Peyer's patch (tissue), 4 donors: ENCODE results near the gene FOXL1. TPM values are rescaled to one million over a fixed set of nuclear protein-coding genes. Genes with fewer than 3 reads are reported as not detected.

Experiments
- DNase-seq, 3 donors: peaks; one replicate each; pipeline ENCODE4 v3.0.0-alpha.2; 2017 to 2019
- H3K27ac ChIP-seq, 4 donors: fragments of 200-600 bp; sonication (generic); one replicate each; pipeline ENCODE4 v1.5.1; 2016 to 2019
- H3K27me3 ChIP-seq, 2 donors: fragments of 200-600 bp; sonication (generic); one replicate each; pipeline ENCODE4 v1.5.1; 2019
- H3K36me3 ChIP-seq, 3 donors: fragments of 200-600 bp; sonication (generic); one replicate each; pipeline ENCODE4 v1.5.1; 2016 to 2019
- H3K4me1 ChIP-seq, 4 donors: fragments of 200-600 bp; sonication (generic); one replicate each; pipeline ENCODE4 v1.5.1; 2016 to 2019
- H3K4me3 ChIP-seq, 4 donors: fragments of 200-600 bp; sonication (generic); 1 replicate in 3 of 4; 2 replicates in 1 of 4; pipeline ENCODE4 v1.5.1; 2016 to 2019; ENCODE audit warnings: mild to moderate bottlenecking in 1 of 4
- H3K9me3 ChIP-seq, 4 donors: fragments of 200-600 bp; sonication (generic); one replicate each; pipeline ENCODE4 v1.5.1; 2016 to 2019; ENCODE audit warnings: mild to moderate bottlenecking in 1 of 4
- CTCF ChIP-seq, 6 experiments: fragments of 450-650 bp in 4 of 6; fragments of 200-600 bp in 2 of 6; sonication (generic) in 1 of 6; IDR thresholded peaks; one replicate each; pipeline ENCODE4 v1.5.1; 2017 to 2019; ENCODE audit warnings: antibody characterized with exemption in 6 of 6, mild to moderate bottlenecking in 3 of 6, moderate library complexity in 1 of 6
- POLR2A ChIP-seq, 2 donors: fragments of 450-650 bp; IDR thresholded peaks; one replicate each; pipeline ENCODE4 v1.5.1; 2017; ENCODE audit warnings: antibody characterized with exemption in 2 of 2, mild to moderate bottlenecking in 2 of 2, moderate library complexity in 2 of 2
- total RNA-seq, 4 donors: library from RNA; depleted of rRNA; stranded (reverse); fragments of >200 nt; gene quantifications; one replicate each; pipeline ENCODE4 v1.1.0, GENCODE V29; 2016

The FOXL1 gene
- total RNA-seq, 4 donors from 2014 or later, result 2.0 to 12.4 (median 3.0) TPM

GRCh38 chr16:86622700-86623615, 44.6 kb downstream of the FOXL1 start:
- TF ChIP-seq CTCF (IDR thresholded peaks at IDR 0.05), result no peak
- no peak for TF ChIP-seq POLR2A (IDR thresholded peaks at IDR 0.05)
- no peak for DNase-seq
- Histone ChIP-seq H3K27ac (no peak overlapping the region), H3K36me3 (no peaks in the 10 kb centered on the region), H3K9me3 (no peaks in the 10 kb centered on the region), H3K4me1 (no peaks in the 10 kb centered on the region), H3K27me3 (no peaks in the 10 kb centered on the region), H3K4me3 (no peak overlapping the region)

- no peaks in the 10 kb centered on the region for H3K36me3 ChIP-seq
- no peak for TF ChIP-seq POLR2A (IDR thresholded peaks at IDR 0.05)
- no peak for TF ChIP-seq CTCF (IDR thresholded peaks at IDR 0.05)
Observed at GRCh38 chr16:86625029-86625428, 46.7 kb downstream of the FOXL1 start.

GRCh38 chr16:86625821-86626220, 47.5 kb downstream of the FOXL1 start:
- no peak for TF ChIP-seq CTCF (IDR thresholded peaks at IDR 0.05)
- TF ChIP-seq POLR2A (IDR thresholded peaks at IDR 0.05), result no peak
- no peaks in the 10 kb centered on the region for H3K9me3 ChIP-seq
- H3K4me1 ChIP-seq, result no peaks in the 10 kb centered on the region
- no peak overlapping the region for H3K4me3 ChIP-seq
- no peak overlapping the region for H3K27ac ChIP-seq
- DNase-seq, result no peak
- no peaks in the 10 kb centered on the region for H3K36me3 ChIP-seq
- no peaks in the 10 kb centered on the region for H3K27me3 ChIP-seq

More at GRCh38 chr16:86625029-86625428, 46.7 kb downstream of the FOXL1 start:
- Histone ChIP-seq H3K27me3 (no peaks in the 10 kb centered on the region), H3K4me3 (no peak overlapping the region), H3K4me1 (no peaks in the 10 kb centered on the region), H3K27ac (no peak overlapping the region), H3K9me3 (no peaks in the 10 kb centered on the region)
- no peak for DNase-seq

GRCh38 chr16:86626284-86626683, 47.9 kb downstream of the FOXL1 start:
- H3K27ac ChIP-seq, result no peak overlapping the region
- no peaks in the 10 kb centered on the region for H3K4me1 ChIP-seq
- no peak overlapping the region for H3K4me3 ChIP-seq
- TF ChIP-seq POLR2A (IDR thresholded peaks at IDR 0.05), result no peak
- TF ChIP-seq CTCF (IDR thresholded peaks at IDR 0.05), result no peak
- H3K27me3 ChIP-seq, result no peaks in the 10 kb centered on the region
- H3K36me3 ChIP-seq, result no peaks in the 10 kb centered on the region
- no peak for DNase-seq
- H3K9me3 ChIP-seq, result no peaks in the 10 kb centered on the region

GRCh38 chr16:86626966-86627365, 48.6 kb downstream of the FOXL1 start:
- Histone ChIP-seq H3K9me3 (no peaks in the 10 kb centered on the region), H3K27me3 (no peaks in the 10 kb centered on the region), H3K4me1 (no peaks in the 10 kb centered on the region), H3K36me3 (no peaks in the 10 kb centered on the region), H3K4me3 (no peak overlapping the region), H3K27ac (no peak overlapping the region)
- TF ChIP-seq POLR2A (IDR thresholded peaks at IDR 0.05) (no peak), CTCF (IDR thresholded peaks at IDR 0.05) (no peak)
- no peak for DNase-seq
